ENCODE data around the gene LGR4.

DNA sequence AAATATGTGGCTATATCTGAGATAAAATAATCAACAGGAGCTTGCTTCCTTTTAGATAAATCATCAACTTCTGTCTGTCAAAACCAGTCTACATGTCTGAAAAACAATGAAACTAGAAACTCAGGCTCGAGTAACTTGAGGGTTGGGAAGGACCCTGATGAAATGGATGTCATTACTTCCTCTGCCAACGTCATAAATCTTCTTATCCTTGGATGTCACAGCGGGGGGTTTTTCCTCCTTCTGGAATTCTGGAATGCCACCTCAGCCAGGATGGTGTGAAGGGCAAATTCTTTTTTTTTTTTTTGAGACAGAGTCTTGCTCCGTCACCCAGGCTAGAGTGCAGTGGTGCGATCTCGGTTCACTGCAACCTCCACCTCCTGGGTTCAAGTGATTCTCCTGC lies 13.4 kb downstream of the LGR4 start:
- TF ChIP-seq POLR2A (IDR thresholded peaks at IDR 0.05; ENCODE audit: low read depth, low read length) (no peak), POLR2AphosphoS5 (IDR thresholded peaks at IDR 0.05; ENCODE audit: low read depth, low read length) (no peak), TAF1 (IDR thresholded peaks at IDR 0.05; ENCODE audit: low read depth, low read length) (no peak), PAX5 (IDR thresholded peaks at IDR 0.05; ENCODE audit: insufficient read depth, low read length, severe bottlenecking) (no peak)
